SK-N-SH treated with all-trans-retinoic acid at 6 μM for 48 hours (cell line): ENCODE data around the gene ARID1B.

Source experiments
- ATAC-seq: fragments of 200-7000 bp; cut with Tn5 transposase; 3 replicates; pipeline ENCODE4 v1.9.1; 2020; ENCODE audit warnings: mild to moderate bottlenecking, moderate library complexity
- ARNTL ChIP-seq: fragments of 450-650 bp; formaldehyde crosslinking; IDR thresholded peaks from 2 replicates; pipeline ENCODE4 v1.5.0; 2020; ENCODE audit warnings: low read depth, mild to moderate bottlenecking, moderate library complexity, borderline replicate concordance
- BACH2 ChIP-seq: fragments of 250-450 bp; sonication (Bioruptor Pico); IDR thresholded peaks from 2 replicates; pipeline ENCODE4 v1.9.0; 2021; ENCODE audit warnings: mild to moderate bottlenecking, borderline replicate concordance
- CREB5 ChIP-seq: fragments of 250-450 bp; sonication (Bioruptor Pico); IDR thresholded peaks from 2 replicates; pipeline ENCODE4 v1.5.1; 2020; ENCODE audit warnings: low read depth, mild to moderate bottlenecking, moderate library complexity
- CSDC2 ChIP-seq: fragments of 250-450 bp; sonication (Bioruptor Pico); IDR thresholded peaks from 2 replicates; pipeline ENCODE4 v1.5.0; 2020; ENCODE audit warnings: mild to moderate bottlenecking, moderate library complexity
- ESRRG ChIP-seq: fragments of 250-450 bp; sonication (Bioruptor Pico); IDR thresholded peaks from 2 replicates; pipeline ENCODE4 v1.6.1; 2021; ENCODE audit warnings: mild to moderate bottlenecking
- GLIS3 ChIP-seq: fragments of 250-450 bp; sonication (Bioruptor Pico); IDR thresholded peaks from 2 replicates; pipeline ENCODE4 v1.5.0; 2020; ENCODE audit warnings: mild to moderate bottlenecking, moderate library complexity
- ISL1 ChIP-seq: fragments of 250-450 bp; sonication (Bioruptor Pico); IDR thresholded peaks from 2 replicates; pipeline ENCODE4 v2.1.2; 2022; ENCODE audit warnings: mild to moderate bottlenecking, moderate library complexity
- OSR1 ChIP-seq: fragments of 250-450 bp; sonication (Bioruptor Pico); IDR thresholded peaks from 2 replicates; pipeline ENCODE4 v1.8.0; 2022; ENCODE audit warnings: moderate library complexity, mild to moderate bottlenecking, inconsistent platforms
- PATZ1 ChIP-seq: fragments of 250-450 bp; sonication (Bioruptor Pico); IDR thresholded peaks from 2 replicates; pipeline ENCODE4 v1.8.0; 2020; ENCODE audit warnings: mild to moderate bottlenecking, moderate library complexity, borderline replicate concordance
- PPARA ChIP-seq: fragments of 250-450 bp; sonication (Bioruptor Pico); IDR thresholded peaks from 2 replicates; pipeline ENCODE4 v1.5.0; 2020; ENCODE audit warnings: mild to moderate bottlenecking, borderline replicate concordance
- SNAI2 ChIP-seq: fragments of 250-450 bp; sonication (Bioruptor Pico); IDR thresholded peaks from 2 replicates; pipeline ENCODE4 v1.5.0; 2020; ENCODE audit warnings: mild to moderate bottlenecking, moderate library complexity
- TCF4 ChIP-seq: fragments of 250-450 bp; sonication (Bioruptor Pico); IDR thresholded peaks from 2 replicates; pipeline ENCODE4 v1.8.0; 2021; ENCODE audit warnings: mild to moderate bottlenecking, moderate library complexity, borderline replicate concordance
- TOX ChIP-seq: fragments of 250-450 bp; sonication (Bioruptor Pico); IDR thresholded peaks from 2 replicates; pipeline ENCODE4 v1.8.0; 2021; ENCODE audit warnings: mild to moderate bottlenecking, moderate library complexity, borderline replicate concordance
- TSHZ2 ChIP-seq: fragments of 250-450 bp; sonication (Bioruptor Pico); IDR thresholded peaks from 2 replicates; pipeline ENCODE4 v1.5.0; 2020; ENCODE audit warnings: mild to moderate bottlenecking, moderate library complexity
- ZC3H10 ChIP-seq: fragments of 250-450 bp; sonication (Bioruptor Pico); IDR thresholded peaks from 2 replicates; pipeline ENCODE4 v1.5.1; 2021; ENCODE audit warnings: mild to moderate bottlenecking, moderate library complexity
- ZFP30 ChIP-seq: fragments of 450-650 bp; formaldehyde crosslinking; IDR thresholded peaks from 2 replicates; pipeline ENCODE4 v1.5.0; 2022; ENCODE audit warnings: mild to moderate bottlenecking, moderate library complexity
- ZNF565 ChIP-seq: fragments of 450-650 bp; formaldehyde crosslinking; conservative IDR thresholded peaks from 2 replicates; pipeline ENCODE4 v1.5.0; 2020; ENCODE audit warnings: low read depth, mild to moderate bottlenecking, moderate library complexity
- ZNF70 ChIP-seq: fragments of 450-650 bp; formaldehyde crosslinking; IDR thresholded peaks from 2 replicates; pipeline ENCODE4 v1.5.0; 2020; ENCODE audit warnings: mild to moderate bottlenecking, moderate library complexity
- ZNF8 ChIP-seq: fragments of 450-650 bp; formaldehyde crosslinking; IDR thresholded peaks from 2 replicates; pipeline ENCODE4 v1.5.0; 2020; ENCODE audit warnings: mild to moderate bottlenecking, moderate library complexity
- TF ChIP-seq, protein P1 (sequence below): fragments of 250-450 bp; sonication (Bioruptor Pico); IDR thresholded peaks from 2 replicates; pipeline ENCODE4 v1.5.1; 2021; ENCODE audit warnings: mild to moderate bottlenecking, moderate library complexity
- TF ChIP-seq, protein P2 (sequence below): fragments of 250-450 bp; sonication (Bioruptor Pico); IDR thresholded peaks from 2 replicates; pipeline ENCODE4 v1.8.0; 2021; ENCODE audit warnings: low read depth, mild to moderate bottlenecking, moderate library complexity, borderline replicate concordance

The ARID1B gene

DNA sequence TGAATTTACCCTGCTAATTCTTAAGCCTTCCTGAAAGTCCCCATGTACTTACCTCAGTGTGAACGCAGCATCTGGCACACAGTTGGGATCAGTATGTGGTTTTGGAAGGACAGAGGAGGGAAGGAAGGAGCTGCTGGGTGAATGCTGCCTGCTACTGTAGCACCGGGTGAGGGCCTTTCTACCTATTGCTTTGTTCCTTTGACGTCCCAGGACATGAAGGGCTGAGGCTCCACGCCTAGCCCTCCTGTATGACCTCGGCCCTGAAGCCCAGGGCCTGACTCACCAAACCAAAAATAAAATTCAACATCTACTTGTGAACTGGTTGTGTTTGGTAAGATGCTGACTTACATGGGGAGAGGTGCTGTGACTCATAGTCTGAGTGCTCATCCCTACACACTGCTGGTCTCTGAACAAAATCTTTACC, 51.1 kb downstream of the ARID1B start:
- ATAC-seq, result peak; percentile 82
- TF ChIP-seq ZNF565 (CRISPR knock-in tag) (no peak), ARNTL (no peak), BACH2 (CRISPR knock-in tag) (no peak), PPARA (no peak)
- TF ChIP-seq, protein P1, sequence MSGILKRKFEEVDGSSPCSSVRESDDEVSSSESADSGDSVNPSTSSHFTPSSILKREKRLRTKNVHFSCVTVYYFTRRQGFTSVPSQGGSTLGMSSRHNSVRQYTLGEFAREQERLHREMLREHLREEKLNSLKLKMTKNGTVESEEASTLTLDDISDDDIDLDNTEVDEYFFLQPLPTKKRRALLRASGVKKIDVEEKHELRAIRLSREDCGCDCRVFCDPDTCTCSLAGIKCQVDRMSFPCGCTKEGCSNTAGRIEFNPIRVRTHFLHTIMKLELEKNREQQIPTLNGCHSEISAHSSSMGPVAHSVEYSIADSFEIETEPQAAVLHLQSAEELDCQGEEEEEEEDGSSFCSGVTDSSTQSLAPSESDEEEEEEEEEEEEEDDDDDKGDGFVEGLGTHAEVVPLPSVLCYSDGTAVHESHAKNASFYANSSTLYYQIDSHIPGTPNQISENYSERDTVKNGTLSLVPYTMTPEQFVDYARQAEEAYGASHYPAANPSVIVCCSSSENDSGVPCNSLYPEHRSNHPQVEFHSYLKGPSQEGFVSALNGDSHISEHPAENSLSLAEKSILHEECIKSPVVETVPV, result no peak

DNA sequence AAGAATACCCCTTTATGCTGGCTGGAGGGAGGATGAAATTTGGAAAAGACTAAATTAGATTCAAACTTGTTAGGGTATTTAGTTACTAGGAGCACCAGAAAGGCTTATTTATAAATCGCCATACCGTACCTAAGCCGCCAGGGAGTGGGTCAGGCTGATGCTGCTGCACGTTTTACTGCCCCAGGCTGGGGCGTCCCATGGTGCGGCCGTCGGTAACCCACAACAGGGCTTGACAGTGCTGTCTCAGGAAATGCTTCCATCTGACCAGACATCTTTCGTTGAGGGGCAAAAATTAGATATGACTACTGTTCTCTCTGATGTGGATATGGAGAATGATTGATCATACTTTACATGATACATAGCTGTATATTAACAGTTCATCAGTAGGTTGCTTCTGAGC, 52.9 kb downstream of the ARID1B start:
- TF ChIP-seq GLIS3 (CRISPR knock-in tag), result no peak
- no peak for TF ChIP-seq ARNTL
- no peak for TF ChIP-seq TOX (CRISPR knock-in tag)
- no peak for TF ChIP-seq ESRRG (CRISPR knock-in tag)
- TF ChIP-seq ZFP30 (CRISPR knock-in tag), result no peak
- no peak for ATAC-seq

- TF ChIP-seq BACH2 (CRISPR knock-in tag) (no peak), SNAI2 (CRISPR knock-in tag) (no peak), TSHZ2 (CRISPR knock-in tag) (no peak), CREB5 (CRISPR knock-in tag) (no peak), TCF4 (CRISPR knock-in tag) (no peak), GLIS3 (CRISPR knock-in tag) (no peak), ZNF565 (CRISPR knock-in tag) (no peak)
- TF ChIP-seq, protein P1, result no peak
- TF ChIP-seq, protein P2, sequence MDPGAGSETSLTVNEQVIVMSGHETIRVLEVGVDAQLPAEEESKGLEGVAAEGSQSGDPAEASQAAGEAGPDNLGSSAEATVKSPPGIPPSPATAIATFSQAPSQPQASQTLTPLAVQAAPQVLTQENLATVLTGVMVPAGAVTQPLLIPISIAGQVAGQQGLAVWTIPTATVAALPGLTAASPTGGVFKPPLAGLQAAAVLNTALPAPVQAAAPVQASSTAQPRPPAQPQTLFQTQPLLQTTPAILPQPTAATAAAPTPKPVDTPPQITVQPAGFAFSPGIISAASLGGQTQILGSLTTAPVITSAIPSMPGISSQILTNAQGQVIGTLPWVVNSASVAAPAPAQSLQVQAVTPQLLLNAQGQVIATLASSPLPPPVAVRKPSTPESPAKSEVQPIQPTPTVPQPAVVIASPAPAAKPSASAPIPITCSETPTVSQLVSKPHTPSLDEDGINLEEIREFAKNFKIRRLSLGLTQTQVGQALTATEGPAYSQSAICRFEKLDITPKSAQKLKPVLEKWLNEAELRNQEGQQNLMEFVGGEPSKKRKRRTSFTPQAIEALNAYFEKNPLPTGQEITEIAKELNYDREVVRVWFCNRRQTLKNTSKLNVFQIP, result no peak
Observed at GRCh38 chr6:156832231-156832647, 55.1 kb downstream of the ARID1B start.

GRCh38 chr6:156832669-156833068, 55.5 kb downstream of the ARID1B start:
- ATAC-seq, result no peak

More at GRCh38 chr6:156832231-156832647, 55.1 kb downstream of the ARID1B start:
- ATAC-seq, result no peak

More at GRCh38 chr6:156832669-156833068, 55.5 kb downstream of the ARID1B start:
- no peak for TF ChIP-seq ZNF565 (CRISPR knock-in tag)
- no peak for TF ChIP-seq ZNF8
- TF ChIP-seq CSDC2, result no peak
- no peak for TF ChIP-seq OSR1 (CRISPR knock-in tag)
- TF ChIP-seq ZC3H10 (CRISPR knock-in tag), result no peak
- TF ChIP-seq ISL1 (CRISPR knock-in tag), result no peak
- TF ChIP-seq ESRRG (CRISPR knock-in tag), result no peak
- no peak for TF ChIP-seq SNAI2 (CRISPR knock-in tag)
- no peak for TF ChIP-seq GLIS3 (CRISPR knock-in tag)
- TF ChIP-seq ZNF70, result no peak
- TF ChIP-seq PATZ1 (CRISPR knock-in tag), result no peak
- TF ChIP-seq, protein P1, result no peak
